OCI-LY3 (cell line): ENCODE data around the gene CRTC3.

Source experiments
- H2AFZ ChIP-seq: fragments of 200-600, 300-600 bp; shearing (Covaris generic); 2 replicates; pipeline ENCODE4 v1.6.0; 2014; ENCODE audit warnings: antibody characterized with exemption, low read depth, low read length
- H3K27ac ChIP-seq: fragments of 200-600, 300-600 bp; sonication (generic); 2 replicates; pipeline ENCODE4 v1.5.1; 2014; ENCODE audit warnings: mild to moderate bottlenecking, low read length, moderate library complexity, mixed read lengths
- H3K27me3 ChIP-seq: fragments of 200-600, 300-600 bp; sonication (generic); 2 replicates; pipeline ENCODE4 v1.6.1; 2014; ENCODE audit warnings: low read depth, low read length, mixed read lengths
- H3K36me3 ChIP-seq: fragments of 200-600, 300-600 bp; sonication (generic); replicated peaks from 2 replicates; pipeline ENCODE3; 2014; ENCODE audit warnings: low read depth, low read length, mixed read lengths
- H3K4me1 ChIP-seq: fragments of 300-600, 200-600 bp; sonication (generic); 2 replicates; pipeline ENCODE4 v1.6.1; 2014; ENCODE audit warnings: low read length, mixed read lengths
- H3K4me2 ChIP-seq: fragments of 200-600, 300-600 bp; sonication (generic); 2 replicates; pipeline ENCODE4 v1.6.1; 2014; ENCODE audit warnings: low read length, mixed read lengths
- H3K4me3 ChIP-seq: fragments of 300-600, 200-600 bp; sonication (generic); 2 replicates; pipeline ENCODE4 v1.5.1; 2014; ENCODE audit warnings: antibody characterized with exemption, mild to moderate bottlenecking, low read length, moderate library complexity
- H3K79me2 ChIP-seq: fragments of 300-600, 200-600 bp; shearing (Covaris generic); 2 replicates; pipeline ENCODE4 v1.6.1; 2014; ENCODE audit warnings: mild to moderate bottlenecking, low read length, mixed read lengths
- H3K9ac ChIP-seq: fragments of 300-600, 200-600 bp; shearing (Covaris generic); 2 replicates; pipeline ENCODE4 v1.6.0; 2014; ENCODE audit warnings: mild to moderate bottlenecking, low read length, moderate library complexity
- H3K9me3 ChIP-seq: fragments of 200-600, 300-600 bp; shearing (Covaris generic); 2 replicates; pipeline ENCODE4 v1.6.1; 2014; ENCODE audit warnings: low read length, mixed read lengths; ENCODE audit not compliant: insufficient read depth
- H4K20me1 ChIP-seq: fragments of 200-600, 300-600 bp; sonication (generic); 2 replicates; pipeline ENCODE4 v1.6.1; 2016; ENCODE audit warnings: low read length, mixed read lengths; ENCODE audit not compliant: insufficient read depth
- CTCF ChIP-seq: fragments of 200-600, 300-600 bp; sonication (generic); IDR thresholded peaks from 2 replicates; pipeline ENCODE4 v1.5.1; 2014; ENCODE audit warnings: antibody characterized with exemption, low read length, low read depth
- EZH2phosphoT487 ChIP-seq: fragments of 200-600 bp; shearing (Covaris generic); IDR thresholded peaks from 2 replicates; pipeline ENCODE4 v1.6.1; 2018; ENCODE audit warnings: antibody characterized with exemption, mixed run types, low read depth

The CRTC3 gene, protein sequence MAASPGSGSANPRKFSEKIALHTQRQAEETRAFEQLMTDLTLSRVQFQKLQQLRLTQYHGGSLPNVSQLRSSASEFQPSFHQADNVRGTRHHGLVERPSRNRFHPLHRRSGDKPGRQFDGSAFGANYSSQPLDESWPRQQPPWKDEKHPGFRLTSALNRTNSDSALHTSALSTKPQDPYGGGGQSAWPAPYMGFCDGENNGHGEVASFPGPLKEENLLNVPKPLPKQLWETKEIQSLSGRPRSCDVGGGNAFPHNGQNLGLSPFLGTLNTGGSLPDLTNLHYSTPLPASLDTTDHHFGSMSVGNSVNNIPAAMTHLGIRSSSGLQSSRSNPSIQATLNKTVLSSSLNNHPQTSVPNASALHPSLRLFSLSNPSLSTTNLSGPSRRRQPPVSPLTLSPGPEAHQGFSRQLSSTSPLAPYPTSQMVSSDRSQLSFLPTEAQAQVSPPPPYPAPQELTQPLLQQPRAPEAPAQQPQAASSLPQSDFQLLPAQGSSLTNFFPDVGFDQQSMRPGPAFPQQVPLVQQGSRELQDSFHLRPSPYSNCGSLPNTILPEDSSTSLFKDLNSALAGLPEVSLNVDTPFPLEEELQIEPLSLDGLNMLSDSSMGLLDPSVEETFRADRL

GRCh38 chr15:90529371-90530249, at the start of gene CRTC3:
TSS of gene CRTC3 (plus strand) at chr15:90529923. CDS start at chr15:90530072, 149 bp downstream.
- Histone ChIP-seq H2AFZ (peak within 1 kb of the TSS; percentile 68), H3K9ac (peak within 1 kb of the TSS; percentile 72), H3K27ac (no peak within 1 kb of the TSS)

GRCh38 chr15:90481023-90481422, 48.7 kb upstream of the CRTC3 start:
- H2AFZ ChIP-seq: no peak overlapping the region
- H3K79me2 ChIP-seq: no peaks in the 10 kb centered on the region
- no peak overlapping the region for H3K9ac ChIP-seq
- no peak overlapping the region for H3K4me3 ChIP-seq
- no peaks in the 10 kb centered on the region for H3K4me1 ChIP-seq
- no peak overlapping the region for H3K4me2 ChIP-seq
- no peaks in the 10 kb centered on the region for H3K27me3 ChIP-seq
- no peak for TF ChIP-seq CTCF
- no peak for TF ChIP-seq EZH2phosphoT487
- no peak overlapping the region for H3K27ac ChIP-seq
- no peaks in the 10 kb centered on the region for H4K20me1 ChIP-seq
- H3K9me3 ChIP-seq: no peaks in the 10 kb centered on the region
- peaks cover 68% of the 10 kb centered on the region for H3K36me3 ChIP-seq

More at GRCh38 chr15:90529371-90530249, at the start of gene CRTC3:
- H3K79me2 ChIP-seq: peaks cover 16% of the 10 kb centered on the region
- H3K27me3 ChIP-seq: no peaks in the 10 kb centered on the region
- TF ChIP-seq CTCF (peak; percentile 10; the same call in 1 of the 2 replicates), EZH2phosphoT487 (no peak)
- H3K4me2 ChIP-seq: peak within 1 kb of the TSS; percentile 93
- no peaks in the 10 kb centered on the region for H3K36me3 ChIP-seq
- no peaks in the 10 kb centered on the region for H3K9me3 ChIP-seq
- peaks cover 4% of the 10 kb centered on the region; the same call in 1 of the 2 replicates for H3K4me1 ChIP-seq
- H4K20me1 ChIP-seq: peaks cover 15% of the 10 kb centered on the region; the same call in 1 of the 2 replicates
- peak within 1 kb of the TSS; percentile 80 for H3K4me3 ChIP-seq

- Histone ChIP-seq H3K9ac (no peak overlapping the region), H3K4me2 (no peak overlapping the region)
- TF ChIP-seq CTCF (peak; percentile 88), EZH2phosphoT487 (no peak)
These were observed 47.4 kb upstream of the CRTC3 start for GRCh38 chr15:90482124-90483011.

More at GRCh38 chr15:90482124-90483011, 47.4 kb upstream of the CRTC3 start:
- Histone ChIP-seq H3K36me3 (peaks cover 69% of the 10 kb centered on the region), H3K4me1 (no peaks in the 10 kb centered on the region), H3K9me3 (no peaks in the 10 kb centered on the region), H4K20me1 (no peaks in the 10 kb centered on the region), H3K4me3 (no peak overlapping the region), H3K79me2 (no peaks in the 10 kb centered on the region), H3K27ac (no peak overlapping the region), H2AFZ (no peak overlapping the region), H3K27me3 (no peaks in the 10 kb centered on the region)
